Right renal pelvis (tissue), 4 donors: ENCODE results near the gene PBXIP1. TPM values are rescaled to one million over a fixed set of nuclear protein-coding genes. Genes with fewer than 3 reads are reported as not detected.
A peak's percentile ranks its signal among the peaks of the same experiment; 100 is the strongest.

Source experiments
- DNase-seq, 4 donors: peaks; one replicate each; pipeline ENCODE4 v3.0.0-alpha.2; 2013; ENCODE audit warnings: low read depth in 4 of 4, low spot score in 3 of 4, missing footprints in 1 of 4
- polyA plus RNA-seq, 4 donors: library from polyadenylated mRNA; unstranded; fragments of 120-200 nt; gene quantifications; one replicate each; pipeline ENCODE4 v1.2.1, GENCODE V29; 2013; ENCODE audit not compliant: insufficient read length in 4 of 4

PBXIP1 gene
- polyA plus RNA-seq, 4 donors: 64.9 to 74.6 (median 71.5) TPM

DNA sequence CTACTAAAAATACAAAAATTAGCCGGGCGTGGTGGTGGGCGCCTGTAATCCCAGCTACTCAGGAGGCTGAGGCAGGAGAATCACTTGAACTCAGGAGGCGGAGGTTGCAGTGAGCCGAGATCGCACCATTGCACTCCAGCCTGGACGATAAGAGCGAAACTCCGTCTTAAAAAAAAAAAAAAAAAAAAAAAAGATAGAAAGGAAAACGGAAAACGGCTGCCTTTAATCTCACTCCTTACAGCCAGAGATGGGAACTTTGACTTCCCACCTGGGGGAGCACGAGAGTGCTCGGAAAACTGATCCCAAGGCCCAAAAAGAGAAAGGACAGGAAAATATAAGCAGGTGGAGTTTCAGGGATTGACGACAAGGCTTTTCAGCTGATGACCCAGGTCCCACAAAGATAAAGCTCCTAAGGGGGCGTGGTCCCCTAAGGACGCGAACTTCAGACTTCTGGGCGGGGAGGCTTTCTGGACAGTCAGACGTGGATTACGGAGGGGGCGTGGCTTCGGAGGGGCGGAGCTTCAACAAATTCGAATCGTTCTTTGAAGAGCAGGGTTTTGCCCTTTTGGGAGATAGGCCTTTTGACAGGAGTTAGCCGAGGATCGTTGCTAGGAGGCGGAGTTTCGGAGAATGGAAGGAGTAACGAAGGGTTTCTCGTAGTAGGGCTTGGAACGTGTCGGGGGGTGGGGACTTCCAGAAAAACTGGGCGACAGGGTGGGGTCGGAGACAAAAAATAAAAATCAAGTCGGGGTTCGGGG lies 17.6 kb upstream of the PBXIP1 start:
- peak in 3 of 4 donors; percentile 87 to 91 (median 90) for DNase-seq

DNA sequence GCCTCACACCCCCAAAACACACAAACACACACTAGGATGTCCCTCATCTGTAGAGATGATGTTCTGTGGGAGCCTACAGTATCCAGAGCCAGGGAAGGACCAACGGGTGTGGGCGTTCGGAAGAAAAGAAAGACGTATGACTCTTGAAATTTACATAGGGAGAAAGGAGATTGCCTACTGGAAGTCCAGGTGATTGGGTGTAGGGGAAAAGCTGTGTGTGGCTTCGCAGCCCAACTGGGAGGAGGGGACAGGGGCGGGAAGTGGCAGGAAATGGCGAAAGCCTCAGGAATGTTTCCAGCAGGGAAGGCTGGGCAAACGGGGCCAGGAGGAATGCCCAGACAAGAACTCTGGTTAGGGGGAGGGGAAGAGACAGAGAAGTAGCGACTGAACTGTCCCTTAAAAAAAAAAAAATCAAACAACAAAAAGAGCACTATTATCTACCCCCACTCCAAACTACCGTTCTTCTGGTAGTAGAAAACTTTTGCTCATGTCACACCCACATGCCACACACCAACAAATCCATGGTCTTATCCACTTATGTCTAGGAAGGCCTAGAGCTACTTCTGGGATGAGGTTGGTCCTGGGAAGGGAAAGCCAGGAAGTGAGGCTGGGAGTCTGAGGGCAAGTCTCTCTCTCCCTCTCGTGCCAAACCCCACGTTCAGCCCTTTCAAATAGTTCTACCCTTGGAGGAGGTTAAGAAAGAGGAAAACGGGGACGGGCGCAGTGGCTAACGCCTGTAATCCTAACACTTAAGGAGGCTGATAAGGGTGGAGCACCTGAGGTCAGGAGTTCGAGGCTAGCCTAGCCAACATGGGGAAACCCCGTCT lies 16.8 kb upstream of the PBXIP1 start:
- no peak for DNase-seq

DNA sequence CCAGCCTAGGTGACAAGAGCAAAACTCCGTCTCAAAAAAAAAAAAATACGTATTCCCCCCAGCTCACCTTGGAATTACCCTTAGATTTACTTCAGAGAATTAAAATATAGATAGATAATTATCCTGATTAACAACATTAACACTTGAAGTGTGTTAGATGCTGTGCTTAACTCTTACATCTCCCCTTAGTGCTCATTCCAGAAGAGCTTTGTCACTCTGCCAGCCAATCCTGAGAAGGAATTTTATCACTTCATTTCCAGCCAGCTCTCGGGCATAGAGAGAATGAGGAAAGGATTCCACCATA lies 16.3 kb upstream of the PBXIP1 start:
- no peak for DNase-seq

DNA sequence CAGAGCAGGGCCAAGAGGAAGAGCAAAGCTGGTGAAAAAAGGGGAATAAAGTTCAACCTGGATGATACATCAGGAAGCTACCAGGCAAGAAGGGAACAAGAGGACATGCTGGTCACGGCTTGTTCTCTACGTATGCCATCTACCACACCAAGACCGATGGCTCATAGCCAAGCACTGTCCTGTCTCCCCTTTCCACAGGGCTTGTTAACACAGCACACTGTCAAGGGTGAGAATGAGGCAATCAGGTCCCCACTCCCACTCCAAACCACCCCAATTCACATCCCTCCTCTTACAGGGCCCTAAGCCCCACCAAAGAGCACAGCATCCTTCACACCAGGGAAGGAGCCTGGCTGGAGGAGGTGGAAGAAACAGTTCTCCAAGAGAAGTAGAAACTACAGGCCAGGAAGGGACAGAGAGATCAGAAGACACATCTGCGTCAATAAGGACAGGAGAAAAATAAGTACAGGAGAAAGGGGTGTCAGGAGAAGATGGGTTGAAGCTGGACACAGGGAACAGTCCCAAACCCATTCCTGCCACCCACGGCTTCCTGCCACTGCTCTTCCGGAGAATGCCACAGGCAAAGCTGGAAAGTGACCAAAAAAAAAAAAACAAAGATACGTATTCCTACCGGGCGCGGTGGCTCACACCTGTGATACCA lies 15.6 kb upstream of the PBXIP1 start:
- DNase-seq: no peak

DNA sequence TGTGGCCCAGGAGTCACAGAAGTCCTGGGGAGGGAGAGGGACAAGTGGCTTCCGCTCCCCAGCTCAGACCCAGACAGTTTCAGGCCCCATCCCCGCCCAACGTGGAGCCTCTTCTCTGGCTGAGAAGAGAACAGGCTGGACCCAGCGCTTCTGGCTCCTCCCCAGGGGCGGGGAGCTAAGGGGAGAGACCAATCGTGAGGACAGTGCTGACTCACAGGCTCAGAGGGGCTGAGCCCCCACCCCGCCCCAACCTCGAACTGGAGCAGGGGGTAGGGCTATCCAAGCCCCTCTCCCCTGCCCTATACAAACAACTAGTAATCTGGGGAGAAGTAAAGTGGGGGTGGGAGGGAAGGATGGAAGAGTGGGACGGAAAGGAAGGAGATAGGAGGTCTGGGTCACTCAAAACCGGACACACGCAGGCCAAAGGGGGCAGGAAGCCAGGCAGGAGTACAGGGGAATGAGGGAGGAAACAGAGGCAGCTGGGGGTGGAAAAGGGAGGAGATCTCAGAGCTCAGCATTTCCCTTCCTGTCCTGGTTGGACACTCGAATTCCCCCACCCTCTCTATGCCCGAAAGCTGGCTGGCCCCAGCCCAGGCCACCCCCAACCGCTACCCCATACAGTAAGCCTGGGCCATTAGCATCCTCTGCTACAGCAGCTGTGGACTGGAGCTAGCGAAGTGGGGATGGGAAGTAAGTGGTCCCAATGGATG lies 14.9 kb upstream of the PBXIP1 start, which contains the start of gene SHC1:
Gene SHC1, minus strand, starts transcription at position 117 of the 710 bp plus-strand sequence. CDS start 221 bp downstream, outside the sequence.
- DNase-seq: peak in 2 of 4 donors; percentile 80 to 82

DNA sequence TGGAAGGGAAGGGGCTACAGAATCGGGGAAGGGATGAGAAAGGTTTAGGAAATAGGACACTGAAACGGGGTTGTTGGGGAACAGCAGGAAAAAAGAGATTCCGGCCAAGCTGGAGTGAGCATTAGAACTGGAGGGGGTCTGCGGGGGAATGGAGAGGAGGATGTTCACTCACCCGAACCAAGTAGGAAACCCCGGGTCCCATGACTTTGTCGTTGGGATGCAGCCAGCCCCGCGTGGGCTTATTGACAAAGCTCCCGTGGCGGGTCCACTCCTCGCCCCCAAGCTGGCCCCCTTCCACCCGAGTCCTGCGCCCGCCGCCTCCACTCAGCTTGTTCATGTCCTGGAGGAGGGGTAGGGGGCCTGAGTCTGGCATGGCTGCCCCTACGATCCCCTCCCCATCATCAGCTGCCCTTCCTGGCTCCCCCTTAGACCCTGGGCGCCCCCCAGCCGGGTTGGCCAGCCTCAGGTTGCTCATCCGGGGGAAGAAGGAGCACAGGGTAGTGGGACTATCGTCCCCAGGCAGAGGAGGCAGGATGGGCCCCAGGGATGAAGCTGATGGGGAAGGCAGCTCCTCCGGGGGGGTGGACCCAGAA lies 14.1 kb upstream of the PBXIP1 start:
- DNase-seq: no peak

DNA sequence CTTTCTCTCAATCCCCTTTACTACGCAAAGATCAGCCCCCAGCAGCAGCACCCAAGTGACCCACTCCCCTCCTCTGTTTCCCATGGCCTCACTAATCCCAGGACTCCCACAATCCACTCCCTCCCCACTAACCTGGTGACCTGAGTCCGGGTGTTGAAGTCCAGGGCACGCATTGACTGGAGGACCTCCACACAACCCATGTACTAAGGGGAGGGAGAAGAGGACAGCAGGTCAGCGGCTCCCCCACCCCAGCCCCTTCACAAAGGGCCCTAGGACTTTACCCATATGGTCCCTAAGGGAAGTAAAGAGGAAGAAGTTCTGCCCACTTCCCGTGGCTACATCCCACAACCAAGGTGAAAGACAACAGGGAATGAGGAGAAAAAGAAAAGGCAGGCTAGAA lies 13.3 kb upstream of the PBXIP1 start:
- no peak for DNase-seq

DNA sequence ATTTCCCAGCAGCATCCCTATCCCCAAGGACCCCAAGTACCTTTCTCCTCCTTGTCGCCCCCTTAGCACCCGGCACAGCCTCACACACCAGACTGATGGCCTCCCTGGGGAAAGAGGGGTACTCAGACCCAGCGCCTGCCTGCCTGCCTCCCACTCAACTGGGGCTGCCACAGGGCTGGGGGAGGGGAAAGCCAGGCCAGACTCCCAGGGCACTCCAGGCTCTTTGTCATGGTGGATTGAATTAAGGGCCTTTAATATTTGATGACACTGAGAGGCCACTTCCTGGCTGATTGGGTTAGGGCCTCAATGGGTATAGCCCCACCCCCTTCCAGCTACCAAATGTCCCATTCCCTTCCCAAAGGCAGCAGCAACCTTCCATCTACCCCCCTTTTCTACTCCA lies 12.8 kb upstream of the PBXIP1 start:
- DNase-seq: no peak

DNA sequence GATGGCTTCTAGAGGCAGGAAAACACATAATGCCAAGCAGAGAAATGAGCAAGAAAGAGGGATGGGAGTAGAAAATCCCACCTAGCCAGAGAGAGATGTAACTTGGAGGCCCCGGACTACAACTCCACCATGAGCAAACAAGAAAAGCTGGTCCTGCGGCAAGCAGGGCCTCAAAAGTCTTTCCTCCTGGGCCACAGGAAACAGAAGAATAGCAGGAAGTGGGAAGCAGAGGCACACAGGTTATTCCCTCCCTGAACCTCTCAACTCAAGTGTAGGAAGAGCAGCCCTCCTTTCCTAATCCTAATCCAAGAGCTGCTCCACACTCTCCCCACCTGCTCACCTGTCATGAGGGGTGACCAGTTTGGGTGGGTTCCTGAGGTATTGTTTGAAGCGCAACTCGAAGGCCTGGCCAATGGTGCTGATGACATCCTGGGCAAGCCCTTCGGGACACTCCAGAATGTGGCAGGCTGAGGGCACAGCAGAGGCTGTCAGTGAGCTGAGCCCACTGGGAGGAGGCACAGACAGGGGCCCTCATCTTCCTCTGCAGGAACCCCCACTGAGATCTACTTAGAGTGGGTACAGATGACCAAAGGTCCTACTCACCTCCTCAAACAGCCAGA lies 11.5 kb upstream of the PBXIP1 start:
- no peak for DNase-seq

DNA sequence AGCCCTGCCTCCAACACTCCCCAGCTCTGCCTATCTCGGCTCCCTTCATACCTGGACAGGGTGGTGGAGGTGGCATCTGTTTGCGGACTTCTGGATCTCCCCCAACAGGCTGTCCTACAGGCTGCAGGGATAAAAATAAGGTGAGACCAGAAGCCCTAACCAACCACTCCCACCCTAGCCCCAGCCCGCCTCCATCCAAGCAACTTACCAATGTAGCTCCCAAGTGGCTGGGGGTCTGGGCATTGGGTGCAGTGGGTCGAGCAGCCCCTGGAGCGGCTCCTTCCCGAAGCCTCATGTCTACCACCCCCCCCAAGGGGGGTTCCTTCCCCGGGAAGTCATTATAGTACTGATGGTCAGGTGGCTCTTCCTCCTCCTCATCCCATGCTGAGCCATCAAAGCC lies 10.2 kb upstream of the PBXIP1 start:
- no peak for DNase-seq

DNA sequence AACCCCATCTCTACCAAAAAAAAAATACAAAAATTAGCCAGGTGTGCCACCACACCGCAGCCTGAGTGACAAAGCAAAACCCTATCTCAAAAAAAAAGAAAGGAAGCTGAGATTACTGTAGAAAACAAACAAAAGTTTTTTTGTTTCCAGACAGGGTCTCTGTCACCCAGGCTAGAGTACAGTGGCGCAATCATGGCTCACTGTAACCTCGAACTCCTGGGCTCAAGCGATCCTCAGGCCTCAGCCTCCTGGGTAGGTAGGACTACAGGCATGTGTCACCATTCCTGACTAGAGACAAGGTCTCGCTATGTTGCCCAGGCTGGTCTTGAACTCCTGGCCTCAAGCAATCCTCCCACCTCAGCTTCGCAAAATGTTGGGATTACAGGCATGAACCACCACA lies 8.5 kb upstream of the PBXIP1 start:
- no peak for DNase-seq

DNA sequence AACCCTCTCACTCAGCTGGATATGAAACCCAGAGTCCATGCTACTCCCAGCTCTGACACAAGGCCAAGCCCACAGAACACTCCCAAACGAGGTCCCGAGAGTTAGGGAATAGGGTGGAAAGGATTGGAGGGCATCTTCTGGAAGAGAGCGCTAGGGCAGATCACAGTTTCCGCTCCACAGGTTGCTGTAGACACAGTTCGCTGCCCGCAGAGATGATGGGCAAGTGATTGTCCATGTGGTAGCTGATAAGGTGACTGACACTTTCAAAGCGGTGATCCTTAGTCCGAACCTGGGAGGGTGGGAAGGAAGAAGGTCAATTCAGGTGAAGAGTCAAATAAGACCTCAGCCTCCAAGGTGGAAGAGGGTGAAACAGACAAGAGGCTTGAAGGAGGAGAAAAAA lies 7.7 kb upstream of the PBXIP1 start:
- DNase-seq: no peak

DNA sequence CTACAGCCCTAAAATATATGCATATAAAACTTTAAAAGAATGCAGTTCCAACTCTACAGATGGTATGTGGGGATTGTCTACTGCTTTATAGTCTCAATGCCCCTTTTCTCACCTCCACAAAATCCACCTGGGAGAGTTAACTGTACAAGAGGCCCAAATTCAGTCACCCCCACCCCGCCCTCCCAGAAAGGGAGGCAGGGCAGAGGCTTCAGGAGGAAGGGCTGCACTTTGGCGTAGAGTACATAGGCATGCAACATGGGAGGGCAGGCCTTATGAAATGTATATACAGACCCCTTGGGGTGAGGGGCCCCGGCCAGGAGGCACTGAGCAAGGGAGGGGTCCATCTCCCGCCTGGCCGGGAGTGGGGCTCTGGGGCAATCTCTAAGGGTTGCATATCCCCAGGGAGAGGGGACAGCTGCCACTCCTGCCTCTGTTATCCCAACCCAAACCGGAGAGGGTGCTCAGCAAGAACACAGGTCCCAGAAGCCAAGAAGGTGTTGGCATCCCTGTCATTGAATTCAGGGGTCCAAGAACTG lies 7.0 kb upstream of the PBXIP1 start:
- DNase-seq: no peak

DNA sequence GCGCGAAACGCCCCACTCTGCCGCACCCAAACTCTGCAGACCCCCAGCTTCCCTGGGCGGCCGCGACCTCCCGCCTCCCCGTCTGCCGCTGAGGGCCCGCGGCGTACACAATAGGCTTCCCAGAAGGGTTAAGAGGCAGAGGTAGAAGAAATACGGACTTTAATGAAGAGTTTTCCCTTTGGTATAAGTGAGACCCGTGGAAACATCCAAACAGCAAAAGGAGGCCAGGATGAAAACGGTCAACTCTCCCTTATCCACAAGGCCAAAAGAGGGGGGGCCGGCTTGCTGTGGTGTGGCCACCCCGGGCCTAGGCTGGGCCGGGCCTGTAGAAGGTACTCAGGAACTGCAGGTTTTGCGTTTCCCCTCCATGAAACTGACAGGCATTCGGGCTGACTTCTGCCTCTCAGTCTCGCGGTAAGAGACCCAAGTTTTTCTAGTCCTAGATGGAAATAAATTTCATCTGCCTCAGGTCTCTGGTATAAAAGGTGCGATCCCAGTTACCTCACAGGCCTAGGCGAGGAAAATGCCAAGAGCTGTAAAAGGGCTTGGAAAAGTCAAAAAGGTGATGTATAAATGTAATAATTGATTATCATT lies 6.4 kb upstream of the PBXIP1 start:
- DNase-seq: no peak

DNA sequence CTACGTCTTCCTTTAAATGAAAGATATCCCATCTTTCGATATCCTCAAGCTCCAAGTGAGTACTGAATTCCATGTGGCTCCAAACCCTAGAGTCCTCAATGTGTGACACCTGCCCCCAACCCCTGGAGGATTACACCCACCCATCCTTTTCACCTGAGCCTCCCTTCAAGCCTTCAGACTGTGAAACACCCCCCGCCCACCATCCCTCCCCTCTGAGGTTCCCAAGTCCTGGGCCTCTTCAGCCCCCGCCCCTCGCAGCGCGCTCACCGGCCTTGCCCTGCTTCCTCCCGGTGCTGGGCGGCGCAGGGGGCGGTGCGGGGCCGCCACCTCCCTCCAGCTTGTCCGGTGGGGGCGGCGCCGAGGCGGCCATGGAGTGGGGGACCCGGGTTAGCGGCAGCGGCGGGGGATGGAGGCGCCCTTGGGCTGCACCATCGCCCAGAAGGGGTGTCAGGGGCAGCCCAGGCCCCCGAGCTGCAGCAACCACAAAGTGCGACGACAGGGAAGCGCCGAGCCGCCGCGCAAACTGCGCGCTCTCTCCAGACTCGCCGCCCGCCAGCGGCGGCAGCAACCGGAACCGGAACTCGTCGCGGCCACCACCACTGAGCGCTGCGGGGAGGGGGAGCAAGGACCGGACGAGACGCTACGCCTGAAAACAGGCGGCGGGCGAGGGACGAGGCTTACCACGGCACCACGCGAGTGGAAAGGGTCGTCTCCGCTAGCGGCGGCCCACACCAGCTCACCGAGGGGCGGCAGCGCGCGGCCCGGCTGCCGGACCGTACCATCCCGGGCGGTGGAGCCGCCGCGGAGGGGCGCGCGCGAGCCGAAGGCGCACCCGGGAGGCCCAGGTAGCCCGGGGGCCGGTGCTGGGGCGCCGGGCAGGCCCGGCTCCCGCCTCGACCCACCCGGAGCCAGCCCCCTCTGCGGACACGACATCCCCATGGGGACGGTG lies 5.6 kb upstream of the PBXIP1 start, which contains the start of gene PYGO2:
Gene PYGO2, minus strand, starts transcription at position 576 of the 949 bp plus-strand sequence. Its CDS starts 206 bp downstream, at position 370.
- DNase-seq: peak in 2 of 4 donors; percentile 68 to 82

DNA sequence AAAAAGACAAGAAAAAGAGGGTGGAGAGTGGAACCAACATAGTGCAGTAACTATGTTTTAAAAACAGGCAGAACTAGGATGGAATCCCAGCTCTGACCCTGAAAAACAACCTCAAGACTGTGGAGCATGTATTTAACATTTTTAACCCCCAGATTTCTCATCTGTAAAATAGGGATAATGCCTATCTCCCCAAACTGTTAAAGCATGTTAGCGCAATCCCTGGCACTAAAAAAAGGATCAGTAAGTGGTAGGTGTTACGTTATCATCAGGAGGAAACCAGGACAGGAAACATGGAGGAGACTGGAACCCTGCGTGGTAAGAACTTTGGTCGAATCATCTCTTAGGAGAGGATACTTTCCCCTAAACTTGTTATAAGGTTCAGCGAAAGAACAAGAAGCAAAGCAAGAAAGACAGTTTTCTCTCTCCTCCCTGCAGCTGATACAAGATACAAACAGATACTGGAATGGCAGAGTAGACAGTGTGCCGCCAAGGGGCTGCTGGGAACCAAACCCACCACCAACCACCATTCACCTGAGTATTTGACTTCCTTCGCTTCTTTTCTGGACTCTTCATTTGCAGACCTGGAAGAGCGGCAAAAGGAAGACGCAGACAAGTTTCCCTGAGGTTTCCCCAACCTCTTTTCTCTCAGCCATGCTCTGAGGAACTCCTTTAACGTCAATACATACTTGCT lies 4.7 kb upstream of the PBXIP1 start:
- no peak for DNase-seq

DNA sequence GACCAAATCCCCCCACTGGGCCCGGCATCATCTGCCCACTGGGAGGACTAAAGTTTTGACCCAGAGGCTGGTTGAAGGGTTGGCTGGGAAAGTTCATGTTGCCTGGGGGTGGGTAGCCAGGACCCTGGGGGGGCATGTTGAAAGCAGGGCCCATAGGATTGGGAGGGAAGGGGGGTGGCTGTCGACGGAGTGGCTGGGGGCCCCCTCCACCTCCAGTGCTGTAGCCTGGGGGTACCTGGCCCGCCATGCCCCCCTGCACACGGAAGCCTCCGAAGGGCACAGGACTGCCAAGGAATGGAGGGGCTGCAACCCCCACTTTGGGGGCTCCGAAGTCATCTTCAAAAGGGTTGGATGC lies 3.5 kb upstream of the PBXIP1 start:
- DNase-seq: no peak
